HG03103 (cell line): ENCODE results near the gene SLC2A4.

ENCODE experiments used
- ATAC-seq: cut with Tn5 transposase; IDR thresholded peaks from one replicate; pipeline ENCODE4 v1.9.1; 2021; ENCODE audit warnings: low read depth; ENCODE audit not compliant: unreplicated experiment

The SLC2A4 gene

DNA sequence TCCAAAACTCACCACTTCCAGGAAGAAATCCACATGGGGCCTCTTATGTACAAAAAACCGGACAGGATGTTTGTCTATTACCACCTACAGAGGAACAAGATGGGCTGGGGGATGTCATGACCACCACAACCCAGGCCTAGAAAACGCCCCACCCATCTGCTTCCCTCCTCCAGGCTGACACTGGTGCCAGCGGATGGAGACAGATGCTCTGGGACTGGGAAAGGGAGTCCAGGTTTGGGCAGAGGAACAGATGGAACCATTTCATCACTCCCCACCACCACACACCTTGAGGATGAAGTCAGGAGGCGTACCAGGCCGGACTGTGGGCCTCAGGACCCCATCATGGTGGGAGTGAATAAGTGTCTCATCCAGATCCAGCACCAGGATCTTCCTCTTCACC is 34.7 kb upstream of the SLC2A4 start:
- ATAC-seq: no peak

- ATAC-seq: no peak
These were observed 32.7 kb upstream of the SLC2A4 start for GRCh38 chr17:7248796-7249195.

- no peak for ATAC-seq
These were observed 32.3 kb upstream of the SLC2A4 start for GRCh38 chr17:7249214-7249613.

DNA sequence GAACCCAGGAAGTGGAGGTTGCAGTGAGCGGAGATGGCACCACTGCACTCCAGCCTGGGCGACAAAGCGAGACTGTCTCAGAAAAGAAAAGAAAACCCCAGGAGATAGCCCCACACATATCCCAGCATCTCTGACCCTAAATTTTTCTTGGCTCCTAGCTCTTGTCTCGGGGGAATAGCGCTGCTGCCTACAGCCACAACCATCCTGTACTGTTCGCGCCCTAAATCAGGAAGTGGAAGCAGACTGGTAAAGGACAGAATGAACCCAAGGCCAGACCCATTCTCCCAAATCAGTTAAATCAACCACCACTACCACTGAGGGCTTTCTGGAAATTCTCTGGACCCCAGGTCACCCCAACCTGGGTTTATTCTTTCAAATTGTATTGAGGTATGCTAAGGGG is 31.7 kb upstream of the SLC2A4 start:
- ATAC-seq: no peak

DNA sequence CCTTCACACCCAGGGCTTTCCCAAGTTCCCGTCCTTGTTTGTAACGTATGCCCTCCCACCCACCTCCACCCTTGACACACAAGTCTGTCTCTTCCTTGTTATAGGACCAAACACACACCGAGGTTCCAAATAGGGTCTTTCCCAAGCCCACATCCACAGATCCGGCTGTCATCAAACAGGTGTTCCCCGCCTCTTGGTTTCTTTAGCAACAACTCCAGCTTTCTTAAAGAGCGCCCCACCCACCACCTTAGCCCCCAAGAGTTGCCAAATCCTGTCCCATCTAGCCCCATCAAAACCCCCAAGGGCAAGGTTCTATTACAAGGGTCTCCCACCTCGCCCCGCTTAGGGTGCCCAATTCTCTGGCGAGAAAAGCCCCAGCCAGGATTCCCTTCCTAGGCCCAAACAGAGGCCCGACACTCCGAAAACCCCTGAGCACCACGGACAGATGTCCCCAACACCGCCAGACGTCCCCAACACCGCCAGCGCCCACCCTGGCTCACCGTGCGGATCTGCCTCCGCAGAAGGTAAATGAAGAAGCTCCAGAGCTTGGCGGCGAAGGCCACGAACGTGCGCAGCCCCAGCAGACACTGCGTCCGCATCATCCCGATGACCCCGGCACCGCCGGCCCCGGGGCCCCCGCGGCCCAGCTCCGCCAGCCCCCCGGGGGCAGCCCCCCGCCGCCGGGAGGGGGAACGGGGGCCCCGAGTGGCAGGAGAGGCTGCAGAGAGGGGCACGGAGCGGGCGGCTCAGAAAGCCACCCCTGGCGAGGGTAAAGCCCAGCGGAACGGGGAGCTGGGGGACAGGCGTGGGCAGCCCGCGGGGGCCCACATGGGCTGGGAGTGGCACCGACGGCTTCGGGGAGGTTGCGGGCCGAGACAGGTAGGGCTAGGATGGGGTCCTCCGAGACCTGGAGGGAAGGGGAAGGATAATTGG is 30.6 kb upstream of the SLC2A4 start:
- no peak for ATAC-seq

GRCh38 chr17:7251661-7252175 is 29.8 kb upstream of the SLC2A4 start, which contains the start of gene CTDNEP1:
CTDNEP1 (minus strand) TSS chr17:7251734; CDS start chr17:7251296, 438 bp downstream.
- ATAC-seq: peak; percentile 78

DNA sequence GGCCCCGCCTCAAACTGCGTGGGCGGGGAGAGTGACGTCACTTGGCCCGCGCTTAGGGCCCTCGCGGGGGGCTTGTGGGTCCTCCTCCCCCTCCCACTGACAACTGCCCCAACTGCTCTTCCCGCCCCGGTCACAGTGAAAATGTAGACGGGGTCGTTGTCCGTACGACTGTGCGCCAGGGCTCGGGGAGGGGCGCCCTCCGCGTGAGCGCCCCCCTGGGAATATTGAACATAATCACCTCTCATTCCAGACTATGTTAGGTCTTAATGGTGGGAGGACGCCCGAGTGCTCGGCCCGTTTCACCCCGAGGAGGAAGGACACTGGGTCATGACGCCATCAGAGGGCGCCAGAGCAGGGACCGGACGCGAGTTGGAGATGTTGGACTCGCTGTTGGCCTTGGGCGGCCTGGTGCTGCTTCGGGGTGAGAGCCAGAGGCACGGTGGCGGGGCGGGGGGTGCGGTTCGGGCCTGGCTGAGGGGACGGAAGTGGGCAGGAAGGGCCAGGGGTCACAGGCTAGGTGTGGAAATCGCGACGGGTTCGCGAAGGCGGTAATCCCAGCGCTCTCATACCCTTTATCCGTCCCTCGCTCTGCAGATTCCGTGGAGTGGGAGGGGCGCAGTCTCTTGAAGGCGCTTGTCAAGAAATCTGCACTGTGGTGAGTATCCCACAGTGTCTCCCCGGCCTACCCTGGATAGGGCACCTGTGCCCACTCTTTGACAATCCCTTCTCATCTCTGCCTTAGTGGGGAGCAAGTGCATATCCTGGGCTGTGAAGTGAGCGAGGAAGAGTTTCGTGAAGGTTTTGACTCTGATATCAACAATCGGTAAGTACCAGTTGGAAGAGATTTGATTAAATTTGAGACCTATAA is 29.1 kb upstream of the SLC2A4 start, which contains the start of gene ELP5:
ELP5 (plus strand) TSS at position 40 of the 868 bp plus-strand sequence; CDS start at position 376, 336 bp downstream.
- peak; percentile 31 for ATAC-seq

DNA sequence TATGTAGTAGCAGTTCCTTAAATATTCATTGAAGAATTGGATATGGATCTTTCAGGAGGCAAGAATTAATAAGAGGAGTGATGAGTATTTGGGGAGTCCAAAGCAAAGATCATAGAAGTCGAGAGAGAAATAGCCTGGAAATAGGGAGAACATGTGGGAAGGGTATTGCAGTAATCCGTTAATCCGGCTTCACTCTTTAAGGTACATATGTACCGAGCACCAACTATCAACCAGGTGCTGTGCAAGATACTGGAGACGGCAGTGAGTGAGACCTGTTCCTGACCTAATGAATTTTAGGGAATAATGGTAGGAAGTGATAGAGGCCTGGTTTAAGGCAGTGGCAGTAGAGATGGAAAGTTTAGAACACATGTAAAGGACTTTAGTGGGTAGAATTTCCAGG is 28.4 kb upstream of the SLC2A4 start:
- no peak for ATAC-seq

- ATAC-seq: no peak
These were observed 27.0 kb upstream of the SLC2A4 start for GRCh38 chr17:7254511-7254910.

- ATAC-seq: no peak
These were observed 24.6 kb upstream of the SLC2A4 start for GRCh38 chr17:7256766-7257456.

DNA sequence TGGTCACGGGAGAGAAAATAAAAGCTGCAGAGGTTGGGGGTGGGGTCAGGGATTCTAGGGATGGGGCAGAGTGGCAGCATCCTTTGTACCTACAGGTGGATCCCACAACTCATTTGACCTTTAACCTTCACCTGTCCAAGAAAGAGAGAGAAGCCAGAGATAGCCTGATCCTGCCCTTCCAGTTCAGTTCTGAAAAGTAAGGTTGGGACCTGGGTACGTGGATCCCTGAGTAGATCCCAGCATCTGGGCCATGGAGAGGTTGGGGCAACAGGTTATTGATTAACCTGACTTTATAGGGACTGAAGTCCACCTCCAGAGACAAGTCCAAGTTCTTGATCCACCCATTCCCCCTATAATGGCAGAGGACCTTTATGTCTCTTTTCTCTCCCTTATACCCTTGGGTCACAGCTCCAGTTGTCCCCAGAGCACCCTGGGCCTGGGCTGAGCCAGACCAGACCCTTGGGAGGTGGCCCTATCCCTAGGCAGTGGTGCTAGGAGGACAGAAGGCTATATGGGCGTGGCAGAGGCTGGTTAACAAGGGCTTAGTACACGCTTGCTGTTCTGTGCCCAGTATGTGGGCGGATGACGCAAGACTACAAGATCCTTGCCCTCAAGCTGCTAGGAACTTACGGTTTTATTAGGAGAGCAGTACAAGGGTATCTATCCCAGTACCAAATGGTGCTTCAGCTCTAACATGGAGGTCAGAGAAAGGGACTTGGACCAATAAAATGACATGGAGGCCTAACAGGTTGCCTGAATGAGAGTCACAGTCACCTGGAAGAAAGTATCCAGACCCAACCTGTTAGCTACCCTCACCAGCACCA is 22.6 kb upstream of the SLC2A4 start:
- ATAC-seq: no peak

GRCh38 chr17:7259555-7259889 is 22.0 kb upstream of the SLC2A4 start:
- no peak for ATAC-seq

DNA sequence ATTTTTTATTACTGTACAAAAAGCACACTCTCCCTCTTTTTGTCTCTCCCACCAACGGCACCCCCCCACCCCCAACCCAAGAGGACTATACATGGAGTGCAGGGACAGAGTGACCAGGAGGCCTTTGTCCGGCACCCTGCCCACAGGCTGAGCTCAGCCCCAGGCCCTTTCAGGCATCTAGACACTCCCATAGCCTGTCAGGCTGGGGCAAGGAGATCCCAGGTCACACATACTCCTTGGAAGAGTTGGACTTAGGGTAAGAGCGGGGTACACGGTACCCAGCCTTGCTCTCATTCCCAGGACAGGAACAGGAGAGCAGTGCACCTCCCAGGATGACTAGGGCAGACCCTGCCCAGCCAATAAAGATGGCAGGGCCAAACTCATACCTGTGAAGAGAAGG is 21.4 kb upstream of the SLC2A4 start:
- no peak for ATAC-seq

GRCh38 chr17:7260651-7261378 is 20.7 kb upstream of the SLC2A4 start:
- no peak for ATAC-seq

GRCh38 chr17:7261379-7262191 is 19.9 kb upstream of the SLC2A4 start:
- no peak for ATAC-seq

DNA sequence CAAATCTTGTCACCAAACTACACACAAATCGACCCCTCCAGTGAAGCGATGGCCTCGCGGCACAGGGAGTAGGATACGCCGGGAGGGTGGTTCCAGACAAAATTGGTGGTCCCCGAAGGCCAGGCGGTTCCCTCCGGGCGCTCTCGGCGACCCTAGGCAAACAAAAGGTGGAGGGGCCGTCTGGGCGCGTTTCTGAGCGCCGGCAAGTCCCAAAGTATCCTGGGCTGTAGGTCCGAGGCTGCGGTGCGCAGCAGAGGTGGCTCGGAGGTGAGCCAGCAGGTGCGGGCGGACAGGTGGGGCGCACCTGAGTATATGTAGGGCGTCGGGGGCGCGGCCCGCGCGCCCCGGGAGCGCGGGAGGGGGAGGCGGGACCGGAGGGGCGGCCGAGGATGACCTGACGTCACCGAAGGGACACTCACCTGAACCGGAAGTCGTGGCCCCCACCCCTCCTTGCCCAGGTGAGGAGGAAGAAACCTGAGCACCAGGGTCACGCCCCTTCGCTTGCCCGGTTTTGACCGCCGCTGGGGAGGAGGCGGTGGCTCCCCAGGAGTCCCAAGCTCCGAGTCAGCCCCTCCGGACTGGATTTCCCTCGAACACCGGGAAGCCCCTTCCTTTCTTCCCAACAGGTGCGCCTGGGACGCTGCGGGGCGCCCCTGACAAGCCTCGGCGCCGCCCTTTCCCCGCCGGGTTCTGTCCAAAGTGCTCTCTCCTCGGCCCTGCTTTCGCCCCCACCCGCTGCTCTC is 19.2 kb upstream of the SLC2A4 start, which contains the start of gene CLDN7:
CLDN7 (minus strand) TSS at position 287 of the 743 bp plus-strand sequence. CDS start 435 bp downstream, outside the sequence.
- ATAC-seq: no peak
